Ascending aorta (tissue), 2 donors: ENCODE data around the gene ARSA. TPM values are rescaled to one million over a fixed set of nuclear protein-coding genes. Genes with fewer than 3 reads are reported as not detected.
A peak's percentile ranks its signal among the peaks of the same experiment; 100 is the strongest.
"Not testable (repeated sequence)": the region's sequence is repeated elsewhere in the genome, so short reads cannot be mapped to it uniquely, and the experiment has no call there.

ENCODE experiments used
- DNase-seq, 2 donors: peaks; one replicate each; pipeline ENCODE4 v3.0.0-alpha.2; 2019; ENCODE audit warnings: low spot score in 2 of 2
- H3K27ac ChIP-seq, 2 donors: fragments of 200-600 bp; sonication (generic); one replicate each; pipeline ENCODE4 v1.5.1; 2016 to 2017; ENCODE audit warnings: mild to moderate bottlenecking in 1 of 2
- H3K27me3 ChIP-seq: fragments of 200-600 bp; sonication (generic); one replicate; pipeline ENCODE4 v1.5.1; 2017
- H3K36me3 ChIP-seq, 2 donors: fragments of 200-600 bp; sonication (generic); one replicate each; pipeline ENCODE4 v1.5.1; 2016
- H3K4me1 ChIP-seq, 2 donors: fragments of 200-600 bp; sonication (generic); one replicate each; pipeline ENCODE4 v1.5.1; 2016 to 2017; ENCODE audit warnings: mild to moderate bottlenecking in 1 of 2
- H3K4me3 ChIP-seq, 2 donors: fragments of 200-600 bp; sonication (generic); one replicate each; pipeline ENCODE4 v1.5.1; 2016 to 2017; ENCODE audit warnings: mild to moderate bottlenecking in 1 of 2
- H3K9me3 ChIP-seq, 2 donors: fragments of 200-600 bp; sonication (generic); one replicate each; pipeline ENCODE4 v1.5.1; 2016
- CTCF ChIP-seq, 3 experiments: fragments of 200-600 bp in 2 of 3; fragments of 450-650 bp in 1 of 3; sonication (generic) in 2 of 3; IDR thresholded peaks; one replicate each; pipeline ENCODE4 v1.5.1; 2016 to 2019; ENCODE audit warnings: antibody characterized with exemption in 3 of 3, mild to moderate bottlenecking in 1 of 3, moderate library complexity in 1 of 3
- intact Hi-C: fragments of 100-400 bp; cut with DNase I; formaldehyde crosslinking; loops from one replicate; pipeline ENCODE4 v1.15.1; 2023
- total RNA-seq: library from RNA; depleted of rRNA; stranded (reverse); fragments of >200 nt; gene quantifications from one replicate; pipeline ENCODE4 v1.1.0, GENCODE V29; 2016

ARSA gene
- total RNA-seq, 1 donor from 2014 or later = 111 TPM

DNA sequence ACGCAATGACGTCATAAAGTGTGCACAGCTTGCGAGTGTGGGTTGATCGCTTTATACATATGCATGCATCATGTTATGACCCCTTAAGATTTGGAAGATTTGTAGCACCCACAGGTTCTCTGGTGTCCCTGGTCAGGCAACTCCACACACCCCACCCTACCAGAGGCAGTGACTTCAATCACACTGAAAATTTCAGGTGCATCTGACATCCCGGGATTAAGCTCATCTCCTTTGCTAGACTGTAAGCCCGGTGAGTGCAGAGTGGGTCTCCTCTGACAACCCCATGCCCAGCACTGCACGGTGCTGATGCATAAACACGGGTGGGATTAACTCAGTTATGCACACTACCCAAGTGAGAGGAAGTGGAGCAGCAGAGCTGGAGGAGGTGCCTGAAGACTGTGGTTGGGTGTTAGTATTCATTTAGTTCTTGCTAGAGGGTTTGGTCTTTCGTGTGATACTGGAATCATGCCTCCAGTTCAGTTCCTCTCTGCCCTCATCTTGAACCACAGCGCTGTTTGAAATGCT is 6.5 kb downstream of the ARSA start:
- intact Hi-C loops = no loop called here
- H3K27ac ChIP-seq = no peak overlapping the region

GRCh38 chr22:50620593-50621355 is 7.2 kb downstream of the ARSA start:
- Histone ChIP-seq H3K27ac (no peak overlapping the region), H3K4me1 (peaks cover 0 to 3% of the 10 kb centered on the region in 2 donors), H3K4me3 (peak overlapping the region in 1 of 2 donors; percentile 37), H3K9me3 (no peaks in the 10 kb centered on the region), H3K36me3 (no peaks in the 10 kb centered on the region), H3K27me3 (no peaks in the 10 kb centered on the region)
- no peak for DNase-seq
- TF ChIP-seq CTCF (IDR thresholded peaks at IDR 0.05) = peak in 1 of 3 experiments; percentile 66
- intact Hi-C loops = no loop called here

More for the DNA sequence above, 6.5 kb downstream of the ARSA start:
- Histone ChIP-seq H3K36me3 (no peaks in the 10 kb centered on the region), H3K9me3 (no peaks in the 10 kb centered on the region), H3K27me3 (no peaks in the 10 kb centered on the region), H3K4me1 (peaks cover 0 to 3% of the 10 kb centered on the region in 2 donors), H3K4me3 (no peak overlapping the region)
- TF ChIP-seq CTCF (IDR thresholded peaks at IDR 0.05) = no peak
- DNase-seq = no peak

DNA sequence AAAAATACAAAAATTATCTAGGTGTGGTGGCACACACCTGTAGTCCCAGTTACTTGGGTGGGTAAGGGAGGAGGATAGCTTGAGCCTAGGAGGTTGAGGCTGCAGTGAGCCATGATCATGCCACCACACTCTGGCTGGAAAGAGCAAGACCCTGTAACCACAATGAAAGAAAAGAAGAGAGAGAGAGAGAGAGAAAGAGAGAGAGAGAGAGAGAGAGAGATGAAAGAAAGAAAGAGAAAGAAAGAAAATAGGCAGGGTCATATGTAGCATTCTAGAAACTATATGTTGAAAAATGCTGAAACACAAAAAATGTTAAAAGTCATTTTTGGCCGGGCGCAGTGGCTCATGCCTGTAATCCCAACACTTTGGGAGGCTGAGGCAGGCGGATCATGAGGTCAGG is 13.7 kb downstream of the ARSA start:
- H3K4me3 ChIP-seq, DNase-seq, H3K27me3 ChIP-seq, H3K9me3 ChIP-seq, intact Hi-C loops, H3K27ac ChIP-seq, H3K4me1 ChIP-seq, H3K36me3 ChIP-seq: not testable (repeated sequence)

GRCh38 chr22:50613291-50613981 is 14.5 kb downstream of the ARSA start:
- intact Hi-C loops = no loop called here
- no peaks in the 10 kb centered on the region for H3K9me3 ChIP-seq
- no peak overlapping the region for H3K27ac ChIP-seq
- TF ChIP-seq CTCF (IDR thresholded peaks at IDR 0.05) = no peak
- H3K36me3 ChIP-seq = no peaks in the 10 kb centered on the region
- H3K27me3 ChIP-seq = no peaks in the 10 kb centered on the region
- H3K4me1 ChIP-seq = no peaks in the 10 kb centered on the region
- DNase-seq = no peak
- no peak overlapping the region for H3K4me3 ChIP-seq

- intact Hi-C loops = no loop called here
- H3K27me3 ChIP-seq = no peaks in the 10 kb centered on the region
- no peak for DNase-seq
Measured at GRCh38 chr22:50612528-50613221, 15.3 kb downstream of the ARSA start.

More at GRCh38 chr22:50612528-50613221, 15.3 kb downstream of the ARSA start:
- H3K9me3 ChIP-seq = no peaks in the 10 kb centered on the region
- H3K4me3 ChIP-seq = no peak overlapping the region
- H3K27ac ChIP-seq = no peak overlapping the region
- H3K36me3 ChIP-seq = no peaks in the 10 kb centered on the region
- no peak for TF ChIP-seq CTCF (IDR thresholded peaks at IDR 0.05)
- H3K4me1 ChIP-seq = no peaks in the 10 kb centered on the region
